Trophoblast cell (in vitro differentiated cells and primary cell): ENCODE results near the gene TRIM63.

Experiments
- DNase-seq, 2 donors: peaks; one replicate each; pipeline ENCODE4 v3.0.0-alpha.2; 2016
- H2AFZ ChIP-seq: 2 replicates; pipeline ENCODE4 v1.6.1; 2013; ENCODE audit warnings: low read length, moderate library complexity, mild to moderate bottlenecking; ENCODE audit not compliant: insufficient read depth, poor library complexity
- H2AK5ac ChIP-seq: 2 replicates; pipeline ENCODE4 v1.6.1; 2013; ENCODE audit warnings: mild to moderate bottlenecking, low read length
- H2BK120ac ChIP-seq: 2 replicates; pipeline ENCODE4 v1.6.1; 2013; ENCODE audit warnings: low read length, mild to moderate bottlenecking, moderate library complexity; ENCODE audit not compliant: insufficient read depth, poor library complexity
- H2BK12ac ChIP-seq: 2 replicates; pipeline ENCODE4 v1.6.1; 2013; ENCODE audit warnings: mild to moderate bottlenecking, low read length, moderate library complexity
- H2BK5ac ChIP-seq: 2 replicates; pipeline ENCODE4 v1.6.1; 2013; ENCODE audit warnings: low read length, low read depth, moderate library complexity, mild to moderate bottlenecking; ENCODE audit not compliant: poor library complexity
- H3K14ac ChIP-seq: 2 replicates; pipeline ENCODE4 v1.6.1; 2013; ENCODE audit warnings: mild to moderate bottlenecking, low read length
- H3K18ac ChIP-seq: 2 replicates; pipeline ENCODE4 v1.6.1; 2013; ENCODE audit warnings: mild to moderate bottlenecking, low read length
- H3K23ac ChIP-seq: 2 replicates; pipeline ENCODE4 v1.6.1; 2013; ENCODE audit warnings: low read length
- H3K27ac ChIP-seq: 2 replicates; pipeline ENCODE4 v1.5.1; 2013; ENCODE audit warnings: low read depth, mild to moderate bottlenecking, inconsistent platforms, low read length, moderate library complexity
- H3K27me3 ChIP-seq: 2 replicates; pipeline ENCODE4 v1.6.1; 2013; ENCODE audit warnings: inconsistent platforms, mild to moderate bottlenecking, low read length, moderate library complexity; ENCODE audit not compliant: insufficient read depth
- H3K36me3 ChIP-seq, 2 experiments: 1 replicate in 1 of 2; 2 replicates in 1 of 2; pipeline ENCODE4 v1.6.1; 2013; ENCODE audit warnings: low read length in 2 of 2, mild to moderate bottlenecking in 2 of 2, moderate library complexity in 1 of 2; ENCODE audit not compliant: insufficient read depth in 2 of 2, control insufficient read depth in 1 of 2
- H3K4ac ChIP-seq: 2 replicates; pipeline ENCODE4 v1.6.1; 2013; ENCODE audit warnings: low read depth, mild to moderate bottlenecking, low read length, moderate library complexity
- H3K4me1 ChIP-seq, 2 experiments: 1 replicate in 1 of 2; 2 replicates in 1 of 2; pipeline ENCODE4 v1.6.1; 2013; ENCODE audit warnings: low read length in 2 of 2, mild to moderate bottlenecking in 2 of 2, moderate library complexity in 1 of 2; ENCODE audit not compliant: insufficient read depth in 2 of 2, control insufficient read depth in 1 of 2
- H3K4me2 ChIP-seq: 2 replicates; pipeline ENCODE4 v1.6.1; 2013; ENCODE audit warnings: inconsistent platforms, mild to moderate bottlenecking, low read length, moderate library complexity
- H3K4me3 ChIP-seq: 2 replicates; pipeline ENCODE4 v1.5.1; 2013; ENCODE audit warnings: mild to moderate bottlenecking, low read depth, low read length, inconsistent platforms
- H3K79me1 ChIP-seq: one replicate; pipeline ENCODE4 v1.6.1; 2013; ENCODE audit warnings: low read length
- H3K79me2 ChIP-seq: 2 replicates; pipeline ENCODE4 v1.6.1; 2013; ENCODE audit warnings: low read length, mild to moderate bottlenecking; ENCODE audit not compliant: control insufficient read depth, insufficient read depth, poor library complexity
- H3K9ac ChIP-seq: 2 replicates; pipeline ENCODE4 v1.6.1; 2013; ENCODE audit warnings: mild to moderate bottlenecking, low read length
- H3K9me3 ChIP-seq: 2 replicates; pipeline ENCODE4 v1.6.1; 2013; ENCODE audit warnings: low read depth, mild to moderate bottlenecking, control low read depth, inconsistent platforms, low read length; ENCODE audit not compliant: insufficient read depth
- H4K12ac ChIP-seq: 2 replicates; pipeline ENCODE4 v1.6.1; 2013; ENCODE audit warnings: low read depth, mild to moderate bottlenecking, low read length, moderate library complexity
- H4K8ac ChIP-seq: 2 replicates; pipeline ENCODE4 v1.6.1; 2013; ENCODE audit warnings: low read depth, mild to moderate bottlenecking, low read length, moderate library complexity
- H4K91ac ChIP-seq: one replicate; pipeline ENCODE4 v1.6.1; 2013; ENCODE audit warnings: low read depth, mild to moderate bottlenecking, low read length, moderate library complexity
- WGBS: extraction: QIAGEN DNeasy Blood & Tissue Kit; methylation state at CpG from one replicate; pipeline ENCODE4 v1.1.7; 2013; ENCODE audit warnings: missing lambda C conversion rate; ENCODE audit not compliant: insufficient read length, insufficient coverage; ENCODE audit errors: extremely low coverage; 5-methylcytosine and 5-hydroxymethylcytosine counted together

TRIM63 gene

DNA sequence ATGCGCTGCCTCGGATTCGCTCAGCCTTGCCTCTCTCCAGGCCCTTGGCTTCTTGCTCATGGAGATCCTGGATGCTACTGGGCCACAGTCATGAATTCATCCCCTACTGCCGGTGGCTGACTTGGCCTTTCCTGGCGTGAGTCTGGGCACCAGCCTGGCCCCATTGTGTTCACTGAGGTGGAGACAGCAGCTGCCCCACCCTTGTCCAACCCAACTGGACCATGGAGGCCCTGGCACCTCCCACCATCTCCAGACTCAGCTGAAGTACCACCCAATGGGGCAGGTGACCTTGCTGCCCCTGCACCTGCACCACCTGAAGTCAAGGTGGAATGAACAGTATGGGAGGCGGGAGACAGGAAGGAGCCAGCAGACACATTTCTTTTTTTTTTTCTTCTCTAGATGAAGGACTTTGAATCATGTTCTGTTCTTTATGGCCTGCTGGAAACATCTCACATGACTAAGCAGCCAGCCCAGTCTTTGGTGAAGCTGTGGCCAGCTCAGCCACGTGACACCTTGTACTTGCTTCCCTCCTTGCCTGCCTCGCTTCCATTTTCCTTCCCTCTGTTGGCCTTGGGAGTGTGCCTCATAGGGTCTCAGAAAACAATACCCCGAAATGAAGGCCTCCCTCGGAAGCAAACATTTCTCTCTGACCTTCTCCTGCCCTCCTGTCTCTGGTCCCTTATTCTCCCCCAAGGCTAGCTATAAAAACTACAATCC is 17.7 kb downstream of the TRIM63 start:
- Histone ChIP-seq H3K9ac (no peak overlapping the region), H4K8ac (peak overlapping the region; percentile 71), H3K36me3 (no peaks in the 10 kb centered on the region), H4K12ac (no peak overlapping the region), H3K18ac (peak overlapping the region; percentile 50), H3K4me3 (no peak overlapping the region), H2BK5ac (peak overlapping the region; percentile 78), H2BK12ac (peak overlapping the region; percentile 85), H3K79me1 (peaks cover 18% of the 10 kb centered on the region), H3K4ac (no peak overlapping the region), H4K91ac (peak overlapping the region; percentile 92), H3K4me2 (peak overlapping the region; percentile 31), H3K9me3 (no peaks in the 10 kb centered on the region), H2AFZ (peak overlapping the region; percentile 23), H3K14ac (peak overlapping the region; percentile 67), H3K27ac (peak overlapping the region; percentile 84), H3K23ac (no peak overlapping the region), H2AK5ac (peak overlapping the region; percentile 53), H3K27me3 (peaks cover 17% of the 10 kb centered on the region), H3K4me1 (peaks cover 30 to 31% of the 10 kb centered on the region in 2 experiments), H2BK120ac (peak overlapping the region; percentile 75), H3K79me2 (no peaks in the 10 kb centered on the region)
- DNase-seq, result peak; percentile 35 to 60
- WGBS, result no CpG with 5 or more reads among the region's 10 CpGs

DNA sequence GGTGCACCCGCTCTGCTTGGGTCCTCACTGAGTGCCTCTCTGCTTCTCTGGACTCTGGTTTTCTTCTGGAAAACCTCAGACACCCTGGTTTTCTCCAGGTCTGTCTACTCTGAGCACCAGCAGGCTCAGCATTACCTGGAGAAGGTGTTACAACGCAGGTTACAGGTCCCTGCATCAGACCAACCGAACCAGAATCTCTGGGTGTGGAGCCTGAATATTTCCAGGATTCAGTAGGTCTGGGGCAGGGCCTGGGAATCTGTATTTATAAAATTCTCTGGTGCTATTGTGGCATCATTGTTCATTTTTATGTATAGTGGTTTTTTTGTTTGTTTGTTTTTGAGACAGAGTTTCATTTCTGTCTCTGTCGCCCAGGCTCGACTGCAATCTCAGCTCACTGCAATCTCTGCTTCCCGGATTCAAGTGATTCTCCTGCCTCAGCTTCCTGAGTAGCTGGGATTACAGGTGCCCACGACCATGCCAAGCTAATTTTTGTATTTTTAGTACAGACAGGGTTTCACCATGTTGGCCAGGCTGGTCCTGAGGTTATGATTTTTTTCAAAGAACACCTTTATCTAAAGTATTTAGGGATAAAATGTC is 20.1 kb downstream of the TRIM63 start:
- Histone ChIP-seq H3K27ac (no peak overlapping the region), H3K4me3 (no peak overlapping the region), H3K9ac (no peak overlapping the region), H3K9me3 (no peaks in the 10 kb centered on the region), H2AFZ (no peak overlapping the region), H2AK5ac (no peak overlapping the region), H3K4me1 (peaks cover 30 to 31% of the 10 kb centered on the region in 2 experiments), H3K4ac (no peak overlapping the region), H3K79me1 (peaks cover 18% of the 10 kb centered on the region), H3K79me2 (no peaks in the 10 kb centered on the region), H4K12ac (no peak overlapping the region), H3K18ac (no peak overlapping the region), H2BK5ac (no peak overlapping the region), H3K23ac (no peak overlapping the region), H3K27me3 (peaks cover 17% of the 10 kb centered on the region), H3K4me2 (no peak overlapping the region), H3K14ac (peak overlapping the region; percentile 24), H2BK12ac (peak overlapping the region; percentile 47), H4K91ac (peak overlapping the region; percentile 1), H3K36me3 (no peaks in the 10 kb centered on the region), H2BK120ac (no peak overlapping the region), H4K8ac (no peak overlapping the region)
- WGBS, result no CpG with 5 or more reads among the region's 7 CpGs
- DNase-seq, result no peak

GRCh38 chr1:26046246-26047095 is 21.0 kb downstream of the TRIM63 start:
- Histone ChIP-seq H3K4me3 (peak overlapping the region; percentile 25), H2AK5ac (no peak overlapping the region), H3K79me2 (no peaks in the 10 kb centered on the region)

GRCh38 chr1:26045722-26046245 is 21.6 kb downstream of the TRIM63 start, which contains the start of gene SLC30A2:
SLC30A2 (minus strand) TSS chr1:26046118; CDS start chr1:26045896, 222 bp downstream.
- no peaks in the 10 kb centered on the region for H3K9me3 ChIP-seq
- H4K8ac ChIP-seq, result peak within 1 kb of the TSS; percentile 32
- H3K27ac ChIP-seq, result no peak within 1 kb of the TSS
- no peaks in the 10 kb centered on the region for H3K79me2 ChIP-seq
- H2AFZ ChIP-seq, result peak within 1 kb of the TSS; percentile 46
- H3K18ac ChIP-seq, result peak within 1 kb of the TSS; percentile 43
- H3K4me2 ChIP-seq, result peak within 1 kb of the TSS; percentile 62
- peak within 1 kb of the TSS; percentile 26 for H4K91ac ChIP-seq
- H3K27me3 ChIP-seq, result peaks cover 17% of the 10 kb centered on the region
- peaks cover 18% of the 10 kb centered on the region for H3K79me1 ChIP-seq
- peak within 1 kb of the TSS; percentile 47 for H2BK12ac ChIP-seq
- no peaks in the 10 kb centered on the region for H3K36me3 ChIP-seq
- no peak within 1 kb of the TSS for H3K9ac ChIP-seq
- peak within 1 kb of the TSS; percentile 48 for H2AK5ac ChIP-seq
- peak within 1 kb of the TSS; percentile 59 for H2BK120ac ChIP-seq
- H3K4ac ChIP-seq, result no peak within 1 kb of the TSS
- H4K12ac ChIP-seq, result peak within 1 kb of the TSS; percentile 22
- H2BK5ac ChIP-seq, result no peak within 1 kb of the TSS
- peak within 1 kb of the TSS; percentile 25 for H3K4me3 ChIP-seq
- no peak within 1 kb of the TSS for H3K23ac ChIP-seq
- peaks cover 24 to 27% of the 10 kb centered on the region in 2 experiments for H3K4me1 ChIP-seq
- no CpG with 5 or more reads among the region's 62 CpGs for WGBS
- peak within 1 kb of the TSS; percentile 37 for H3K14ac ChIP-seq
- DNase-seq, result peak in 1 of 2 donors; percentile 48

More at GRCh38 chr1:26046246-26047095, 21.0 kb downstream of the TRIM63 start:
- H3K14ac ChIP-seq, result peak overlapping the region; percentile 37
- peaks cover 17% of the 10 kb centered on the region for H3K27me3 ChIP-seq
- H3K4ac ChIP-seq, result no peak overlapping the region
- H3K18ac ChIP-seq, result peak overlapping the region; percentile 9
- H2BK12ac ChIP-seq, result no peak overlapping the region
- peak overlapping the region; percentile 46 for H2AFZ ChIP-seq
- H3K9me3 ChIP-seq, result no peaks in the 10 kb centered on the region
- H3K4me2 ChIP-seq, result peak overlapping the region; percentile 62
- H3K27ac ChIP-seq, result no peak overlapping the region
- H3K4me1 ChIP-seq, result peaks cover 30 to 31% of the 10 kb centered on the region in 2 experiments
- H3K23ac ChIP-seq, result no peak overlapping the region
- H3K79me1 ChIP-seq, result peaks cover 18% of the 10 kb centered on the region
- peak overlapping the region; percentile 59 for H2BK120ac ChIP-seq
- peak overlapping the region; percentile 1 for H4K91ac ChIP-seq
- H3K36me3 ChIP-seq, result no peaks in the 10 kb centered on the region
- DNase-seq, result peak in 1 of 2 donors; percentile 54
- no CpG with 5 or more reads among the region's 57 CpGs for WGBS
- H4K12ac ChIP-seq, result no peak overlapping the region
- no peak overlapping the region for H2BK5ac ChIP-seq
- H4K8ac ChIP-seq, result peak overlapping the region; percentile 32
- no peak overlapping the region for H3K9ac ChIP-seq
